ENCODE data around the gene PLXNA1.

The PLXNA1 gene

GRCh38 chr3:126941721-126942270, 41.1 kb upstream of the PLXNA1 start:
- Histone ChIP-seq H3K27ac (ENCODE audit: low read depth, low read length) (no peak overlapping the region), H3K79me2 (ENCODE audit: control insufficient read depth, insufficient read depth, low read length, unreplicated experiment) (no peaks in the 10 kb centered on the region), H3K4me1 (ENCODE audit: control insufficient read depth, insufficient read depth, low read length, unreplicated experiment) (peaks cover 21% of the 10 kb centered on the region), H3K4me3 (ENCODE audit: low read depth, low read length) (no peak overlapping the region), H3K36me3 (ENCODE audit: insufficient read depth, low read length) (no peaks in the 10 kb centered on the region), H3K27me3 (ENCODE audit: insufficient read depth, low read length) (no peaks in the 10 kb centered on the region), H2AFZ (ENCODE audit: low read length, unreplicated experiment) (no peak overlapping the region)

GRCh38 chr3:126944089-126944965, 38.6 kb upstream of the PLXNA1 start:
- Histone ChIP-seq H3K36me3 (ENCODE audit: insufficient read depth, low read length) (no peaks in the 10 kb centered on the region), H3K27me3 (ENCODE audit: insufficient read depth, low read length) (no peaks in the 10 kb centered on the region), H3K4me3 (ENCODE audit: low read depth, low read length) (no peak overlapping the region), H3K4me1 (ENCODE audit: control insufficient read depth, insufficient read depth, low read length, unreplicated experiment) (no peaks in the 10 kb centered on the region), H3K27ac (ENCODE audit: low read depth, low read length) (no peak overlapping the region), H3K79me2 (ENCODE audit: control insufficient read depth, insufficient read depth, low read length, unreplicated experiment) (no peaks in the 10 kb centered on the region), H2AFZ (ENCODE audit: low read length, unreplicated experiment) (no peak overlapping the region)

- no peaks in the 10 kb centered on the region for H3K36me3 ChIP-seq (ENCODE audit: insufficient read depth, low read length)
- no peaks in the 10 kb centered on the region for H3K4me1 ChIP-seq (ENCODE audit: control insufficient read depth, insufficient read depth, low read length, unreplicated experiment)
- H3K27ac ChIP-seq (ENCODE audit: low read depth, low read length), result no peak overlapping the region
- no peaks in the 10 kb centered on the region for H3K79me2 ChIP-seq (ENCODE audit: control insufficient read depth, insufficient read depth, low read length, unreplicated experiment)
- no peaks in the 10 kb centered on the region for H3K27me3 ChIP-seq (ENCODE audit: insufficient read depth, low read length)
- H3K4me3 ChIP-seq (ENCODE audit: low read depth, low read length), result no peak overlapping the region
- no peak overlapping the region for H2AFZ ChIP-seq (ENCODE audit: low read length, unreplicated experiment)
These were observed 37.7 kb upstream of the PLXNA1 start for GRCh38 chr3:126945171-126945721.

GRCh38 chr3:126945891-126946290, 37.0 kb upstream of the PLXNA1 start:
- no peak overlapping the region for H2AFZ ChIP-seq (ENCODE audit: low read length, unreplicated experiment)
- H3K4me1 ChIP-seq (ENCODE audit: control insufficient read depth, insufficient read depth, low read length, unreplicated experiment), result no peaks in the 10 kb centered on the region
- no peaks in the 10 kb centered on the region for H3K79me2 ChIP-seq (ENCODE audit: control insufficient read depth, insufficient read depth, low read length, unreplicated experiment)
- H3K27me3 ChIP-seq (ENCODE audit: insufficient read depth, low read length), result no peaks in the 10 kb centered on the region
- no peaks in the 10 kb centered on the region for H3K36me3 ChIP-seq (ENCODE audit: insufficient read depth, low read length)
- no peak overlapping the region for H3K27ac ChIP-seq (ENCODE audit: low read depth, low read length)
- no peak overlapping the region for H3K4me3 ChIP-seq (ENCODE audit: low read depth, low read length)

GRCh38 chr3:126946405-126946804, 36.5 kb upstream of the PLXNA1 start:
- Histone ChIP-seq H3K79me2 (ENCODE audit: control insufficient read depth, insufficient read depth, low read length, unreplicated experiment) (no peaks in the 10 kb centered on the region), H3K36me3 (ENCODE audit: insufficient read depth, low read length) (no peaks in the 10 kb centered on the region), H3K4me1 (ENCODE audit: control insufficient read depth, insufficient read depth, low read length, unreplicated experiment) (no peaks in the 10 kb centered on the region), H3K4me3 (ENCODE audit: low read depth, low read length) (no peak overlapping the region), H3K27ac (ENCODE audit: low read depth, low read length) (no peak overlapping the region), H2AFZ (ENCODE audit: low read length, unreplicated experiment) (no peak overlapping the region), H3K27me3 (ENCODE audit: insufficient read depth, low read length) (no peaks in the 10 kb centered on the region)

- no peaks in the 10 kb centered on the region for H3K27me3 ChIP-seq (ENCODE audit: insufficient read depth, low read length)
- H3K27ac ChIP-seq (ENCODE audit: low read depth, low read length), result no peak overlapping the region
- no peaks in the 10 kb centered on the region for H3K79me2 ChIP-seq (ENCODE audit: control insufficient read depth, insufficient read depth, low read length, unreplicated experiment)
- H2AFZ ChIP-seq (ENCODE audit: low read length, unreplicated experiment), result no peak overlapping the region
- H3K36me3 ChIP-seq (ENCODE audit: insufficient read depth, low read length), result no peaks in the 10 kb centered on the region
- no peak overlapping the region for H3K4me3 ChIP-seq (ENCODE audit: low read depth, low read length)
- H3K4me1 ChIP-seq (ENCODE audit: control insufficient read depth, insufficient read depth, low read length, unreplicated experiment), result no peaks in the 10 kb centered on the region
These were observed 35.5 kb upstream of the PLXNA1 start for GRCh38 chr3:126947429-126947828.

GRCh38 chr3:126948980-126949535, 33.9 kb upstream of the PLXNA1 start:
- no peak overlapping the region for H3K4me3 ChIP-seq (ENCODE audit: low read depth, low read length)
- H3K27ac ChIP-seq (ENCODE audit: low read depth, low read length), result no peak overlapping the region
- no peaks in the 10 kb centered on the region for H3K36me3 ChIP-seq (ENCODE audit: insufficient read depth, low read length)
- no peaks in the 10 kb centered on the region for H3K79me2 ChIP-seq (ENCODE audit: control insufficient read depth, insufficient read depth, low read length, unreplicated experiment)
- peaks cover 3% of the 10 kb centered on the region for H3K4me1 ChIP-seq (ENCODE audit: control insufficient read depth, insufficient read depth, low read length, unreplicated experiment)
- H3K27me3 ChIP-seq (ENCODE audit: insufficient read depth, low read length), result no peaks in the 10 kb centered on the region
- H2AFZ ChIP-seq (ENCODE audit: low read length, unreplicated experiment), result no peak overlapping the region

- Histone ChIP-seq H3K4me1 (ENCODE audit: control insufficient read depth, insufficient read depth, low read length, unreplicated experiment) (peaks cover 9% of the 10 kb centered on the region), H3K4me3 (ENCODE audit: low read depth, low read length) (no peak overlapping the region), H2AFZ (ENCODE audit: low read length, unreplicated experiment) (no peak overlapping the region), H3K79me2 (ENCODE audit: control insufficient read depth, insufficient read depth, low read length, unreplicated experiment) (no peaks in the 10 kb centered on the region), H3K27me3 (ENCODE audit: insufficient read depth, low read length) (no peaks in the 10 kb centered on the region), H3K36me3 (ENCODE audit: insufficient read depth, low read length) (no peaks in the 10 kb centered on the region), H3K27ac (ENCODE audit: low read depth, low read length) (no peak overlapping the region)
These were observed 31.4 kb upstream of the PLXNA1 start for GRCh38 chr3:126951561-126951960.

GRCh38 chr3:126952261-126952982, 30.5 kb upstream of the PLXNA1 start:
- H2AFZ ChIP-seq (ENCODE audit: low read length, unreplicated experiment), result no peak overlapping the region
- H3K27me3 ChIP-seq (ENCODE audit: insufficient read depth, low read length), result no peaks in the 10 kb centered on the region
- H3K27ac ChIP-seq (ENCODE audit: low read depth, low read length), result no peak overlapping the region
- H3K4me1 ChIP-seq (ENCODE audit: control insufficient read depth, insufficient read depth, low read length, unreplicated experiment), result peaks cover 9% of the 10 kb centered on the region
- H3K4me3 ChIP-seq (ENCODE audit: low read depth, low read length), result no peak overlapping the region
- no peaks in the 10 kb centered on the region for H3K36me3 ChIP-seq (ENCODE audit: insufficient read depth, low read length)
- H3K79me2 ChIP-seq (ENCODE audit: control insufficient read depth, insufficient read depth, low read length, unreplicated experiment), result no peaks in the 10 kb centered on the region

- H3K27ac ChIP-seq (ENCODE audit: low read depth, low read length), result no peak overlapping the region
- H3K27me3 ChIP-seq (ENCODE audit: insufficient read depth, low read length), result no peaks in the 10 kb centered on the region
These were observed 29.8 kb upstream of the PLXNA1 start for GRCh38 chr3:126952983-126953660.

More at GRCh38 chr3:126952983-126953660, 29.8 kb upstream of the PLXNA1 start:
- no peaks in the 10 kb centered on the region for H3K36me3 ChIP-seq (ENCODE audit: insufficient read depth, low read length)
- no peak overlapping the region for H3K4me3 ChIP-seq (ENCODE audit: low read depth, low read length)
- H2AFZ ChIP-seq (ENCODE audit: low read length, unreplicated experiment), result no peak overlapping the region
- H3K79me2 ChIP-seq (ENCODE audit: control insufficient read depth, insufficient read depth, low read length, unreplicated experiment), result no peaks in the 10 kb centered on the region
- H3K4me1 ChIP-seq (ENCODE audit: control insufficient read depth, insufficient read depth, low read length, unreplicated experiment), result peaks cover 9% of the 10 kb centered on the region

All from ACC112 (cell line).